Fibroblast of skin of left quadriceps (primary cell): Measurements from ENCODE around the gene PPP1R1B.
A peak's percentile ranks its signal among the peaks of the same experiment; 100 is the strongest.
"Not testable (repeated sequence)": the region's sequence is repeated elsewhere in the genome, so short reads cannot be mapped to it uniquely, and the experiment has no call there.

ENCODE experiments used
- DNase-seq, 2 experiments: peaks; one replicate each; pipeline ENCODE4 v3.0.0-alpha.2; 2013; ENCODE audit warnings: low read depth in 2 of 2

The PPP1R1B gene

GRCh38 chr17:39626171-39627046, at the start of gene PPP1R1B:
TSS of gene PPP1R1B (plus strand) at chr17:39626952. CDS start at chr17:39627393, 441 bp downstream.
- DNase-seq = no peak

- no peak for DNase-seq
These were observed 48.5 kb upstream of the PPP1R1B start for GRCh38 chr17:39578272-39578671.

- DNase-seq = no peak
These were observed 47.3 kb upstream of the PPP1R1B start for GRCh38 chr17:39579318-39580081.

- DNase-seq = no peak
These were observed 46.7 kb upstream of the PPP1R1B start for GRCh38 chr17:39580082-39580468.

- DNase-seq = no peak
These were observed 45.5 kb upstream of the PPP1R1B start for GRCh38 chr17:39581071-39581758.

DNA sequence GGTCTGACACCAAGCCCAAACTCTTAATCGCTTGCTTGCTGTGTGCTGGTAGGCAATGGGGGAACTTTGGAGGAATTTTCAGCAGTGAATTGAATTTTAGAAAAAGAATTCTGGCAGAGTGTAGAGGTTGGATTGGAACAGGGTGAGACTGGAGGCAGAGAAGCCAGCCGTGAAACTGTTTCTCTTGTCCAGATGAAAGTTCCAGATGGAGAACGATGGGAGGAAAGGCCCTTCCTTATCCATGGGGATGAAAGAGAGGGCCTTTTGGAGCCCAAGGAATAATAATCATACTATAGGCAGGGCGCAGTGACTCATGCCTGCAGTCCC, 45.0 kb upstream of the PPP1R1B start:
- DNase-seq = no peak

GRCh38 chr17:39582658-39583057, 44.1 kb upstream of the PPP1R1B start:
- DNase-seq = no peak

DNA sequence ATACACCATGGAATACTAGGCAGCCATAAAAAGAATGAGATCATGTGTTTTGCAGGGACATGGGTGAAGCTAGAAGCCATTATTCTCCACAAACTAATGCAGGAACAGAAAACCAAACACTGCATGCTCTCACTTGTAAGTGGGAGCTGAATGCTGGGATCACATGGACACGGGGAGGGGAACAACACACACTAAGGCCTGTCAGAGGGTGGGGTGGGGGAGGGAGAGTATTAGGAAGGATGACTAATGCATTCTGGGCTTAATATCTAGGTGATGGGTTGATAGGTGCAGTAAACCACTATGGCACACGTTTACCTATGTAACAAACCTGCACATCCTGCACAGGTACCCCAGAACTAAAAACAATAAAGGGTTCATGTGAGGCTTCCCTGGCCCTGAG, 36.6 kb upstream of the PPP1R1B start:
- not testable (repeated sequence) for DNase-seq

- peak in 1 of 2 experiments; percentile 6 for DNase-seq
These were observed 34.5 kb upstream of the PPP1R1B start for GRCh38 chr17:39591958-39592954.

- DNase-seq = no peak
These were observed 33.4 kb upstream of the PPP1R1B start for GRCh38 chr17:39593371-39593770.

- DNase-seq = no peak
These were observed 31.5 kb upstream of the PPP1R1B start for GRCh38 chr17:39595294-39595693.

GRCh38 chr17:39595928-39596510, 30.7 kb upstream of the PPP1R1B start:
- DNase-seq = no peak

DNA sequence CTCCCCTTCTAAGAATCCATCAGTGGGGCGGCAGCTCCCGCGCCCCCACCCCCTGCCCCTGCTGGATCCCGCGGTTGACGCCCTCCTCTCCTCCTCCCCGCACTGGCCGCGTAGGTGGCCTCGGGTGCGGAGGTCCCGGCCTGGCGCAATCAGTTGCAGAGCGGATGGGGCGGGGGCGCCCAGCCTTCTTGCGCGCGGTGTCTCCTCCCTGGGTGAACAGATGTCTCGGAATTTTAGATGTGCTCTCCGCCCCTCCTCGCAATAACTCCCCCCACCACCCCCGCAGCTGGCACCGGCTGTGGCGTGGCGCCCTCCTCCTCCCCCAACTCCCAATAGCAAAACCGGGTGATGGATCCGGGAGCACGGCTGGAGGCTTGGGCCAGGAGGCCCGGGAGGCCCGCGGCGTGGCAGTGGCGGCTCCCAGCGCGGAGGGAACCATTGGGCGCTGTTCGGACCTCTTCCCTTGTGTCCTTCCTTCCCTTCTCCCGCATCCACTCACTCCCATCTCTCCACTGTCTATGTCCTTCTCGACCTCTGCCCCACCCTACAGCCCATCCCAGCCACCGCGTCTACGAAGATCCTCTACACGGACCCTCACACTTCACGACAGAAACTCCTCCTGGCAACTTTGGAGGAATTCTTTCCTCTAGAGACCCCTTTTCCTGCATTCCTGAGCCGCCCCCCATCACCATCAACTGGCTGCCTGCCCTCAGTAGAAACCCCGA, 30.0 kb upstream of the PPP1R1B start:
- DNase-seq = no peak

- no peak for DNase-seq
These were observed 29.2 kb upstream of the PPP1R1B start for GRCh38 chr17:39597372-39598046.

DNA sequence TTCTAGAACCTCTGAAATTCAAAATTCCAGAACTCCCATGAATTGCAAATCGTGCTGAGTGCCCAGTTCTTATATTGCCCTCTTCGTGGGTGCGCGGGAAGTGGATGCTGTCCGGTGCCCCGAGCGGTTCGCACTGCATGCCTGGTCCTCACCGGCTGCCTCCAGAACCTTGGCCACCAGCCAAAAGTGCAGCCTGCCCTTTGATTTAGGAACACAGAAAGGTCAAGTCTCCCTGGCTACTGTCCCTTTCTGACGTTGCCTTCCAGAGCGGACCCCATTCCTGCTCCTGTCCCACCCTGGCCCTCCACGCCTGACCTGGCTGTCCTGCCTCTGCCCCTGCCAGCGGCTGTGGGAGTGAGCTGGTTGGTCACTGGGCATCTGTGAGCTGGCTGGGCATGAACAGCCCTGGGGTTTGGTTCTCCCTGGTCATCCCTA, 28.7 kb upstream of the PPP1R1B start:
- no peak for DNase-seq

DNA sequence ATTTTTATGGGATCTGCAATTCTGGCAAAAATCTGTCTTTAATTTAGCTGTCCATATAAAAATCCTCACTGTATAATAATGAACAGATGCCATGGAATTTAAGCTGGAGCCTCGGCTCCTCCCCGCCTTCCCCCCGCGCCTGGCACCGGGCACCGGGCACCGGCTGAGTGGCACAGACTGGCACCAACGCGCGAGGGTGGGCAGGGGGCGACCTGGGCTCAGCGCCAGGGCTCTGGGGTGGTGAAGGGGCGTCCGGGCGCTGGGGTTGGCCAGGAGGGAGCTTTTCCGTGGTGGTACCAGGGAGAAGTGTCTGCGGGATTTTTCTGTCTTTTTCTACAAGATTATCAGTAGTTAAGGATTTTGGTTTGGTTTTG, 28.1 kb upstream of the PPP1R1B start:
- DNase-seq = no peak

- no peak for DNase-seq
These were observed 27.6 kb upstream of the PPP1R1B start for GRCh38 chr17:39599004-39599664.

DNA sequence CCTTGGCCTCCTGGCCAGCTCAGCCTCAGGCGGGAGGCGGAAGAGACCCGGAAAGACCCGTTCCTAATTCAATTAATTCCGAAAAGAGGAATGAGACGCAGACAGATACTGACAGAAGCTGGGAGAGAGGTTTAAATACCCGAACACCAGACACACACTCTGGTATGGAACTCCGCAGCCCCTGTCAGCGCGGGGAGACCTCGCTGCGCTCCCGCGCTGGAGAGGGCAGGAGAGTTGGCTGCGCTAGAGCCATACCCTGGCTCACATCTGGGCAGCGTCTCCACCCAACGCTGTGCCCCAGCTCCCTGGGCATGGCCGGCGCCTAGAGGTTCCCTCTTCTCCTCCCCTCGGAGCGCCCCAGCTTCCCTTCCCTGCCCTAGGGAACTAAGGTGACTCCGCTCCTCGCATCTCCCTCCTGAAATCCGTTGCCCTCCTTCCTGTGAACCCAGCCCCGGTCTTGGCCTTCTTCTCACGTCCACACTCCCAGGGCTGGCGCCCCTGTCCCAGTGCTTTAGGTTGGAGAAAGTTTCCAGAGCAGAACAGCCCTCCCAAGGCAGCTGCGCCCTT, 27.0 kb upstream of the PPP1R1B start:
- no peak for DNase-seq
